HCT116 (cell line): Measurements from ENCODE around the gene HGFAC. TPM values are rescaled to one million over a fixed set of nuclear protein-coding genes. Genes with fewer than 3 reads are reported as not detected.

Experiments
- ATAC-seq: fragments of 200-7000 bp; cut with Tn5 transposase; 2 replicates; pipeline ENCODE4 v1.9.1; 2020; ENCODE audit warnings: mild to moderate bottlenecking, moderate library complexity
- BruUV-seq: library from RNA; stranded (reverse); fragments of 400-500 nt; replicated peaks from 2 replicates; lab custom pipeline; 2021; lab: Mats Ljungman, UMichigan
- CTCF ChIA-PET: fragments of 300-600 bp; sonication (Branson Sonifier 250); formaldehyde crosslinking; loops from one replicate; lab custom pipeline; 2021; ENCODE audit warnings: antibody characterized with exemption; lab: Charles Lee
- POLR2A ChIA-PET: fragments of 300-600, 350-600 bp; sonication (Branson Sonifier 250); formaldehyde crosslinking; loops from one replicate; lab custom pipeline; 2021; ENCODE audit warnings: antibody characterized with exemption; lab: Charles Lee
- RAD21 ChIA-PET, 2 experiments: fragments of 300-600 bp; sonication (Branson Sonifier 250); formaldehyde crosslinking; loops; one replicate each; lab custom pipeline; 2023; ENCODE audit warnings: low total read pairs in 2 of 2; ENCODE audit not compliant: uncharacterized antibody in 2 of 2, unreplicated experiment in 2 of 2, low non-redundant PET in 1 of 2; lab: Charles Lee
- DNase-seq: peaks from one replicate; pipeline ENCODE4 v3.0.0-alpha.2; 2010; ENCODE audit warnings: low read depth, low spot score
- H2AFZ ChIP-seq: fragments of 200-600 bp; shearing (Covaris generic), sonication (generic); 2 replicates; pipeline ENCODE4 v1.6.1; 2017; ENCODE audit warnings: low read depth, mixed run types, mixed read lengths, antibody characterized with exemption, low read length; ENCODE audit not compliant: poor library complexity, severe bottlenecking
- H3K27ac ChIP-seq: 2 replicates; pipeline ENCODE4 v1.5.1; 2012; ENCODE audit warnings: low read depth, low read length
- H3K27me3 ChIP-seq: fragments of 200-600 bp; sonication (generic); 2 replicates; pipeline ENCODE4 v1.6.1; 2016; ENCODE audit warnings: mixed run types, low read length, mixed read lengths; ENCODE audit not compliant: insufficient read depth
- H3K36me3 ChIP-seq, 2 experiments: fragments of 200-500 bp in 1 of 2; fragments of 200-600 bp in 1 of 2; sonication (Bioruptor generic) in 1 of 2; sonication (generic) in 1 of 2; 2 replicates each; pipeline versions ENCODE4 v1.5.1 to v1.6.1; 2014 to 2016; ENCODE audit warnings: low read length in 2 of 2, inconsistent platforms in 1 of 2, mixed read lengths in 1 of 2, mixed run types in 1 of 2; ENCODE audit not compliant: insufficient read depth in 2 of 2, control insufficient read depth in 1 of 2
- H3K4me1 ChIP-seq, 2 experiments: fragments of 200-600 bp in 1 of 2; sonication (generic) in 1 of 2; 2 replicates each; pipeline versions ENCODE4 v1.5.1 to v1.6.1; 2012 to 2017; ENCODE audit warnings: low read length in 2 of 2, inconsistent platforms in 1 of 2, mild to moderate bottlenecking in 1 of 2, mixed read lengths in 1 of 2, mixed run types in 1 of 2, moderate library complexity in 1 of 2; ENCODE audit not compliant: insufficient read depth in 2 of 2, control insufficient read depth in 1 of 2
- H3K4me2 ChIP-seq: fragments of 200-600 bp; sonication (generic); 2 replicates; pipeline ENCODE4 v1.6.1; 2017; ENCODE audit warnings: mixed run types, low read length, mixed read lengths
- H3K4me3 ChIP-seq, 2 experiments: fragments of 200-600 bp in 1 of 2; sonication (generic) in 1 of 2; replicated peaks in 1 of 2; 2 replicates each; pipeline ENCODE4 v1.5.1; 2011 to 2016; ENCODE audit warnings: low read length in 2 of 2, control low read depth in 1 of 2, low read depth in 1 of 2, mild to moderate bottlenecking in 1 of 2, mixed read lengths in 1 of 2, mixed run types in 1 of 2
- H3K79me2 ChIP-seq: fragments of 200-600 bp; sonication (generic); 2 replicates; pipeline ENCODE4 v1.6.1; 2017; ENCODE audit warnings: mild to moderate bottlenecking, mixed run types, low read length, moderate library complexity, mixed read lengths; ENCODE audit not compliant: insufficient read depth
- H3K9ac ChIP-seq: fragments of 200-600 bp; sonication (generic); 2 replicates; pipeline ENCODE4 v1.6.1; 2016; ENCODE audit warnings: low read length, mixed read lengths
- H3K9me2 ChIP-seq: fragments of 200-600 bp; sonication (generic), shearing (Covaris generic); 2 replicates; pipeline ENCODE4 v1.6.1; 2017; ENCODE audit warnings: mixed run types, mild to moderate bottlenecking, moderate library complexity; ENCODE audit not compliant: insufficient read depth
- H3K9me3 ChIP-seq, 2 experiments: fragments of 200-500 bp in 1 of 2; fragments of 200-600 bp in 1 of 2; sonication (Bioruptor generic) in 1 of 2; sonication (generic) in 1 of 2; 2 replicates each; pipeline ENCODE4 v1.6.1; 2014 to 2017; ENCODE audit warnings: low read length in 2 of 2, mixed read lengths in 2 of 2, inconsistent platforms in 1 of 2, low read depth in 1 of 2, mild to moderate bottlenecking in 1 of 2, mixed run types in 1 of 2, moderate library complexity in 1 of 2; ENCODE audit not compliant: control insufficient read depth in 1 of 2, insufficient read depth in 1 of 2
- H4K20me1 ChIP-seq: fragments of 200-600 bp; sonication (generic), shearing (Covaris generic); 2 replicates; pipeline ENCODE4 v1.6.1; 2017; ENCODE audit warnings: mixed run types, mild to moderate bottlenecking, moderate library complexity; ENCODE audit not compliant: insufficient read depth
- ATF3 ChIP-seq: IDR thresholded peaks from 2 replicates; pipeline ENCODE4 v1.6.1; 2012
- EGR1 ChIP-seq: IDR thresholded peaks from 2 replicates; pipeline ENCODE4 v1.6.1; 2012; ENCODE audit warnings: low read depth
- ELF1 ChIP-seq: IDR thresholded peaks from 2 replicates; pipeline ENCODE4 v1.6.1; 2012; ENCODE audit warnings: low read depth, borderline replicate concordance
- EZH2phosphoT487 ChIP-seq: fragments of 200-600 bp; IDR thresholded peaks from 2 replicates; pipeline ENCODE4 v1.6.1; 2018; ENCODE audit warnings: antibody characterized with exemption, borderline replicate concordance
- FOSL1 ChIP-seq: IDR thresholded peaks from 2 replicates; pipeline ENCODE4 v1.6.1; 2012; ENCODE audit warnings: low read depth
- JUND ChIP-seq: IDR thresholded peaks from 2 replicates; pipeline ENCODE4 v1.6.1; 2012
- MAX ChIP-seq: IDR thresholded peaks from 2 replicates; pipeline ENCODE4 v1.6.1; 2012
- POLR2A ChIP-seq: IDR thresholded peaks from 2 replicates; pipeline ENCODE4 v1.7.0; 2011; ENCODE audit warnings: borderline replicate concordance; ENCODE audit not compliant: insufficient read depth, insufficient read length; ENCODE audit errors: extremely low read depth
- RAD21 ChIP-seq: IDR thresholded peaks from 2 replicates; pipeline ENCODE4 v1.6.1; 2012; ENCODE audit warnings: low read depth, mild to moderate bottlenecking
- SIN3A ChIP-seq: IDR thresholded peaks from 2 replicates; pipeline ENCODE4 v1.6.1; 2012; ENCODE audit warnings: low read depth
- SP1 ChIP-seq: IDR thresholded peaks from 2 replicates; pipeline ENCODE4 v1.6.1; 2012; ENCODE audit warnings: low read depth
- SRF ChIP-seq: IDR thresholded peaks from 2 replicates; pipeline ENCODE4 v1.6.1; 2012; ENCODE audit warnings: low read depth
- TCF7L2 ChIP-seq: IDR thresholded peaks from 2 replicates; pipeline ENCODE4 v1.7.0; 2011; ENCODE audit warnings: borderline replicate concordance, inconsistent platforms; ENCODE audit not compliant: insufficient read depth, insufficient read length; ENCODE audit errors: extremely low read depth
- ZBTB33 ChIP-seq: IDR thresholded peaks from 2 replicates; pipeline ENCODE4 v1.6.1; 2011; ENCODE audit warnings: mild to moderate bottlenecking, low read length, moderate library complexity; ENCODE audit not compliant: insufficient replicate concordance; ENCODE audit errors: extremely low read depth
- ZFX ChIP-seq: fragments of 450-650 bp; IDR thresholded peaks from 2 replicates; pipeline ENCODE4 v1.6.1; 2017
- intact Hi-C: fragments of 100-400 bp; cut with micrococcal nuclease; formaldehyde crosslinking; loops from 2 replicates; pipeline ENCODE4 v1.10.0; 2022
- total RNA-seq: library from RNA; stranded (reverse); gene quantifications from one replicate; pipeline ENCODE4 v1.2.1, GENCODE V29; 2021; ENCODE audit not compliant: unreplicated experiment

The HGFAC gene
- total RNA-seq, 1 experiment from 2014 or later, result 1.1 TPM

GRCh38 chr4:3473996-3474765, 32.4 kb downstream of the HGFAC start (continued):
- no peak for TF ChIP-seq MAX
- TF ChIP-seq SRF, result no peak
- no peak for TF ChIP-seq EGR1
- no peak for TF ChIP-seq ZBTB33
- TF ChIP-seq EZH2phosphoT487, result no peak
- no peak for TF ChIP-seq ZFX
- no peak for TF ChIP-seq JUND
- TF ChIP-seq SIN3A, result no peak
- TF ChIP-seq RAD21, result no peak
- TF ChIP-seq SP1, result no peak
- no peak for TF ChIP-seq POLR2A

- H3K36me3 ChIP-seq, result no peaks in the 10 kb centered on the region
- CTCF ChIA-PET, result no interaction called here
Measured at GRCh38 chr4:3475041-3475712, 33.4 kb downstream of the HGFAC start.

More at GRCh38 chr4:3475041-3475712, 33.4 kb downstream of the HGFAC start:
- no peak overlapping the region for H3K27ac ChIP-seq
- H3K9ac ChIP-seq, result no peak overlapping the region
- ChIA-PET RAD21 (no interaction called here), POLR2A (no interaction called here)
- H3K9me2 ChIP-seq, result no peaks in the 10 kb centered on the region
- H3K4me2 ChIP-seq, result no peak overlapping the region
- H3K4me1 ChIP-seq, result no peaks in the 10 kb centered on the region
- no TSS peak for BruUV-seq
- intact Hi-C loops, result no loop called here
- H4K20me1 ChIP-seq, result no peaks in the 10 kb centered on the region
- no peak for DNase-seq
- ATAC-seq, result no peak
- no peaks in the 10 kb centered on the region for H3K79me2 ChIP-seq
- no peaks in the 10 kb centered on the region for H3K27me3 ChIP-seq
- no peak overlapping the region for H2AFZ ChIP-seq
- H3K4me3 ChIP-seq, result no peak overlapping the region
- no peaks in the 10 kb centered on the region for H3K9me3 ChIP-seq
- TF ChIP-seq SP1 (no peak), TCF7L2 (no peak), EGR1 (no peak), ATF3 (no peak), FOSL1 (no peak), ZFX (no peak), ELF1 (no peak), POLR2A (no peak), JUND (no peak)
